Measurements from ENCODE around the gene CCDC51.
A peak's percentile ranks its signal among the peaks of the same experiment; 100 is the strongest.

The CCDC51 gene

GRCh38 chr3:48467110-48467454, 27.2 kb upstream of the CCDC51 start:
- peak overlapping the region; percentile 57 for H3K4me3 ChIP-seq (ENCODE audit: low read depth, low read length)
- TF ChIP-seq, protein P1, sequence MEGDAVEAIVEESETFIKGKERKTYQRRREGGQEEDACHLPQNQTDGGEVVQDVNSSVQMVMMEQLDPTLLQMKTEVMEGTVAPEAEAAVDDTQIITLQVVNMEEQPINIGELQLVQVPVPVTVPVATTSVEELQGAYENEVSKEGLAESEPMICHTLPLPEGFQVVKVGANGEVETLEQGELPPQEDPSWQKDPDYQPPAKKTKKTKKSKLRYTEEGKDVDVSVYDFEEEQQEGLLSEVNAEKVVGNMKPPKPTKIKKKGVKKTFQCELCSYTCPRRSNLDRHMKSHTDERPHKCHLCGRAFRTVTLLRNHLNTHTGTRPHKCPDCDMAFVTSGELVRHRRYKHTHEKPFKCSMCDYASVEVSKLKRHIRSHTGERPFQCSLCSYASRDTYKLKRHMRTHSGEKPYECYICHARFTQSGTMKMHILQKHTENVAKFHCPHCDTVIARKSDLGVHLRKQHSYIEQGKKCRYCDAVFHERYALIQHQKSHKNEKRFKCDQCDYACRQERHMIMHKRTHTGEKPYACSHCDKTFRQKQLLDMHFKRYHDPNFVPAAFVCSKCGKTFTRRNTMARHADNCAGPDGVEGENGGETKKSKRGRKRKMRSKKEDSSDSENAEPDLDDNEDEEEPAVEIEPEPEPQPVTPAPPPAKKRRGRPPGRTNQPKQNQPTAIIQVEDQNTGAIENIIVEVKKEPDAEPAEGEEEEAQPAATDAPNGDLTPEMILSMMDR (IDR thresholded peaks at IDR 0.05; ENCODE audit: insufficient read depth, low read length, missing control alignments), result no peak
- DNase-seq (ENCODE audit: low read depth, low spot score), result no peak
- POLR2A ChIA-PET, result interaction anchor here (0.6 kb wide), 2 partner anchors 217 to 1234 kb away, joined by 3 read pairs; no protein-coding TSS in a partner anchor
- CTCF ChIA-PET, result interaction anchor here (1.0 to 12.0 kb wide), 6 partner anchors 31 to 219 kb away, joined by 3 to 106 read pairs (median 7); no protein-coding TSS in a partner anchor

DNA sequence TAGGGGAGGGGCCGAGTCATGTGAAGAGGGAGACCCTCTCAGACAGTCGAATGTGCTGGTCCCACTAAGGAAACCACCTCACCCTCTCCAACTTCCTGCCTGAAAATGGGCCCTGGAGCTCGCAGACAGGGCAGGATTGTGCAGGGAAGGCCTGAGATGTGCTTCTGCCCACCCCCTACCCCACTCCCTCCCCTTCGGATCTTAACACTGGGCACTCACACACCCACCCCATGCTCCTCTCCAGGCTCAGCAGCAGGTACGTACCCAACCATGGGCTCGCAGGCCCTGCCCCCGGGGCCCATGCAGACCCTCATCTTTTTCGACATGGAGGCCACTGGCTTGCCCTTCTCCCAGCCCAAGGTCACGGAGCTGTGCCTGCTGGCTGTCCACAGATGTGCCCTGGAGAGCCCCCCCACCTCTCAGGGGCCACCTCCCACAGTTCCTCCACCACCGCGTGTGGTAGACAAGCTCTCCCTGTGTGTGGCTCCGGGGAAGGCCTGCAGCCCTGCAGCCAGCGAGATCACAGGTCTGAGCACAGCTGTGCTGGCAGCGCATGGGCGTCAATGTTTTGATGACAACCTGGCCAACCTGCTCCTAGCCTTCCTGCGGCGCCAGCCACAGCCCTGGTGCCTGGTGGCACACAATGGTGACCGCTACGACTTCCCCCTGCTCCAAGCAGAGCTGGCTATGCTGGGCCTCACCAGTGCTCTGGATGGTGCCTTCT, 26.6 kb upstream of the CCDC51 start:
- H3K4me3 ChIP-seq (ENCODE audit: low read depth, low read length), result peak overlapping the region; percentile 57
- no peak for DNase-seq (ENCODE audit: low read depth, low spot score)
- TF ChIP-seq, protein P1 (IDR thresholded peaks at IDR 0.05; ENCODE audit: insufficient read depth, low read length, missing control alignments), result no peak
- POLR2A ChIA-PET, result interaction anchor here (0.6 kb wide), 2 partner anchors 218 to 1235 kb away, joined by 3 read pairs; no protein-coding TSS in a partner anchor
- CTCF ChIA-PET, result interaction anchor here (1.0 to 12.0 kb wide), 7 partner anchors 14 to 220 kb away, joined by 3 to 106 read pairs (median 8); no protein-coding TSS in a partner anchor

GRCh38 chr3:48465531-48466378, 25.8 kb upstream of the CCDC51 start:
- DNase-seq (ENCODE audit: low read depth, low spot score), result peak; percentile 97
- peak overlapping the region; percentile 57 for H3K4me3 ChIP-seq (ENCODE audit: low read depth, low read length)
- TF ChIP-seq, protein P1 (IDR thresholded peaks at IDR 0.05; ENCODE audit: insufficient read depth, low read length, missing control alignments), result peak; percentile 72
- ChIA-PET CTCF (interaction anchor here (0.6 to 12.0 kb wide), 6 partner anchors 13 to 81 kb away, joined by 3 to 106 read pairs (median 10); no protein-coding TSS in a partner anchor), POLR2A (interaction anchor here (1.0 kb wide), 1 partner anchor 19 kb away, joined by 3 read pairs; the partner anchor contains the start of gene ATRIP)

- POLR2A ChIA-PET, result interaction anchor here (1.0 kb wide), 1 partner anchor 19 kb away, joined by 3 read pairs; the partner anchor contains the start of gene ATRIP
- TF ChIP-seq, protein P1 (IDR thresholded peaks at IDR 0.05; ENCODE audit: insufficient read depth, low read length, missing control alignments), result no peak
- H3K4me3 ChIP-seq (ENCODE audit: low read depth, low read length), result no peak overlapping the region
- DNase-seq (ENCODE audit: low read depth, low spot score), result no peak
- CTCF ChIA-PET, result interaction anchor here (1.0 to 12.0 kb wide), 7 partner anchors 11 to 93 kb away, joined by 4 to 106 read pairs (median 5); no protein-coding TSS in a partner anchor
Measured at GRCh38 chr3:48465237-48465530, 25.3 kb upstream of the CCDC51 start.

- H3K4me3 ChIP-seq (ENCODE audit: low read depth, low read length), result no peak overlapping the region
- ChIA-PET CTCF (interaction anchor here (1.0 to 12.0 kb wide), 10 partner anchors 11 to 198 kb away, joined by 3 to 106 read pairs (median 4); partner anchors contain the start of genes CELSR3 and UCN2), POLR2A (interaction anchor here (1.0 kb wide), 1 partner anchor 18 kb away, joined by 3 read pairs; the partner anchor contains the start of gene ATRIP)
- DNase-seq (ENCODE audit: low read depth, low spot score), result no peak
- TF ChIP-seq, protein P1 (IDR thresholded peaks at IDR 0.05; ENCODE audit: insufficient read depth, low read length, missing control alignments), result no peak
Measured at GRCh38 chr3:48464713-48465221, 24.8 kb upstream of the CCDC51 start.
